H1 (cell line): Measurements from ENCODE around the gene TEDDM1. TPM values are rescaled to one million over a fixed set of nuclear protein-coding genes. Genes with fewer than 3 reads are reported as not detected.

ENCODE experiments used
- CTCF ChIA-PET: fragments of 300-600 bp; sonication (Branson Sonifier 250); formaldehyde crosslinking; loops from one replicate; lab custom pipeline; 2021; ENCODE audit not compliant: partially characterized antibody; lab: Charles Lee
- POLR2A ChIA-PET: fragments of 300-600 bp; sonication (Branson Sonifier 250); formaldehyde crosslinking; loops from one replicate; lab custom pipeline; 2021; ENCODE audit warnings: inconsistent platforms; ENCODE audit not compliant: partially characterized antibody; lab: Charles Lee
- DNase-seq, 2 experiments: peaks; one replicate each; pipeline versions ENCODE4 v3.0.0 to v3.0.0-alpha.2; 2010 to 2022; ENCODE audit warnings: low spot score in 2 of 2, low read depth in 1 of 2, mixed read lengths in 1 of 2
- FAIRE-seq: peaks from 2 replicates; lab custom pipeline; 2011; peaks lifted over from hg19 to GRCh38; lab: Jason Lieb, UNC
- H2AFZ ChIP-seq: 2 replicates; pipeline ENCODE4 v1.8.1; 2012; ENCODE audit warnings: low read length, inconsistent platforms
- H2AK5ac ChIP-seq: 2 replicates; pipeline ENCODE4 v1.6.1; 2013; ENCODE audit warnings: low read depth, low read length
- H2BK120ac ChIP-seq: replicated peaks from 2 replicates; pipeline ENCODE3; 2013; ENCODE audit warnings: low read depth, low read length, inconsistent platforms
- H2BK12ac ChIP-seq: 2 replicates; pipeline ENCODE4 v1.6.1; 2013; ENCODE audit warnings: low read depth, low read length
- H2BK15ac ChIP-seq: 2 replicates; pipeline ENCODE4 v1.6.1; 2013; ENCODE audit warnings: low read length
- H2BK20ac ChIP-seq: 2 replicates; pipeline ENCODE4 v1.6.1; 2013; ENCODE audit warnings: low read length
- H2BK5ac ChIP-seq: 2 replicates; pipeline ENCODE4 v1.6.1; 2013; ENCODE audit warnings: low read depth, low read length
- H3K14ac ChIP-seq: 2 replicates; pipeline ENCODE4 v1.6.1; 2013; ENCODE audit warnings: inconsistent platforms; ENCODE audit not compliant: insufficient read length
- H3K18ac ChIP-seq: 2 replicates; pipeline ENCODE4 v1.6.1; 2013; ENCODE audit warnings: low read length; ENCODE audit errors: extremely low read depth
- H3K23ac ChIP-seq: 2 replicates; pipeline ENCODE4 v1.6.1; 2013; ENCODE audit warnings: inconsistent platforms; ENCODE audit not compliant: insufficient read length
- H3K23me2 ChIP-seq: 2 replicates; pipeline ENCODE4 v1.6.1; 2013; ENCODE audit warnings: low read depth, low read length
- H3K27ac ChIP-seq: 2 replicates; pipeline ENCODE4 v1.6.1; 2011; ENCODE audit warnings: low read depth, low read length, inconsistent platforms
- H3K27me3 ChIP-seq, 4 experiments: replicated peaks in 1 of 4; 1 replicate in 1 of 4; 2 replicates in 3 of 4; pipeline versions ENCODE4 v1.6.1 to v1.8.1; 2011 to 2013; ENCODE audit warnings: low read length in 3 of 4, mild to moderate bottlenecking in 3 of 4, inconsistent platforms in 2 of 4, mixed read lengths in 2 of 4, moderate library complexity in 1 of 4; ENCODE audit not compliant: control insufficient read depth in 3 of 4, insufficient read depth in 3 of 4; ENCODE audit errors: extremely low read depth in 1 of 4
- H3K36me3 ChIP-seq, 4 experiments: 2 replicates each; pipeline versions ENCODE4 v1.6.1 to v1.8.1; 2011 to 2013; ENCODE audit warnings: mild to moderate bottlenecking in 4 of 4, low read length in 3 of 4, moderate library complexity in 2 of 4, control low read depth in 1 of 4, inconsistent platforms in 1 of 4; ENCODE audit not compliant: insufficient read depth in 4 of 4, control insufficient read depth in 2 of 4
- H3K4ac ChIP-seq: replicated peaks from 2 replicates; pipeline ENCODE3; 2013; ENCODE audit warnings: low read length, low read depth, mixed read lengths, inconsistent platforms; ENCODE audit not compliant: insufficient read length
- H3K4me1 ChIP-seq, 4 experiments: replicated peaks in 1 of 4; 1 replicate in 1 of 4; 2 replicates in 3 of 4; pipeline versions ENCODE4 v1.6.1 to v1.8.1; 2011 to 2013; ENCODE audit warnings: low read length in 3 of 4, inconsistent platforms in 2 of 4, mixed read lengths in 1 of 4; ENCODE audit not compliant: insufficient read depth in 4 of 4, control insufficient read depth in 3 of 4
- H3K4me2 ChIP-seq, 2 experiments: 2 replicates each; pipeline versions ENCODE4 v1.6.1 to v1.8.1; 2011 to 2013; ENCODE audit warnings: low read depth in 2 of 2, low read length in 2 of 2, control low read depth in 1 of 2, inconsistent platforms in 1 of 2, mild to moderate bottlenecking in 1 of 2; ENCODE audit not compliant: insufficient read depth in 1 of 2
- H3K4me3 ChIP-seq, 4 experiments: fragments of 200-600, 300-600 bp in 1 of 4; sonication (generic), shearing (Covaris generic), sonication (Bioruptor Twin) in 1 of 4; 2 replicates each; pipeline versions ENCODE4 v1.5.1 to v1.8.1; 2011 to 2016; ENCODE audit warnings: low read length in 4 of 4, low read depth in 3 of 4, control low read depth in 2 of 4, inconsistent platforms in 2 of 4, mild to moderate bottlenecking in 2 of 4, mixed read lengths in 1 of 4, moderate library complexity in 1 of 4; ENCODE audit not compliant: insufficient read depth in 2 of 4; ENCODE audit errors: extremely low read depth in 1 of 4
- H3K56ac ChIP-seq: replicated peaks from 2 replicates; pipeline ENCODE3; 2013; ENCODE audit warnings: low read depth, mild to moderate bottlenecking, mixed read lengths, low read length, inconsistent platforms; ENCODE audit not compliant: insufficient read length
- H3K79me1 ChIP-seq: 2 replicates; pipeline ENCODE4 v1.6.1; 2013; ENCODE audit warnings: low read depth, low read length, control low read depth
- H3K79me2 ChIP-seq, 2 experiments: 2 replicates each; pipeline versions ENCODE4 v1.6.1 to v1.8.1; 2012 to 2013; ENCODE audit warnings: low read length in 2 of 2, mild to moderate bottlenecking in 2 of 2, inconsistent platforms in 1 of 2; ENCODE audit not compliant: insufficient read depth in 2 of 2, control insufficient read depth in 1 of 2
- H3K9ac ChIP-seq, 4 experiments: replicated peaks in 1 of 4; 1 replicate in 1 of 4; 2 replicates in 3 of 4; pipeline versions ENCODE4 v1.6.1 to v1.8.1; 2011 to 2013; ENCODE audit warnings: low read depth in 3 of 4, low read length in 3 of 4, control low read depth in 2 of 4, mild to moderate bottlenecking in 2 of 4, moderate library complexity in 2 of 4, inconsistent platforms in 1 of 4; ENCODE audit errors: extremely low read depth in 1 of 4
- H3K9me3 ChIP-seq, 2 experiments: 2 replicates each; pipeline versions ENCODE4 v1.6.1 to v1.8.1; 2012 to 2013; ENCODE audit warnings: mild to moderate bottlenecking in 2 of 2, moderate library complexity in 2 of 2, control low read depth in 1 of 2, inconsistent platforms in 1 of 2, low read depth in 1 of 2, low read length in 1 of 2, mixed read lengths in 1 of 2; ENCODE audit not compliant: insufficient read depth in 2 of 2
- H4K20me1 ChIP-seq, 2 experiments: replicated peaks in 1 of 2; 2 replicates each; pipeline versions ENCODE3 to v1.8.1; 2011 to 2013; ENCODE audit warnings: inconsistent platforms in 2 of 2, low read length in 2 of 2, mild to moderate bottlenecking in 1 of 2; ENCODE audit not compliant: insufficient read depth in 2 of 2, control insufficient read depth in 1 of 2
- H4K5ac ChIP-seq: 2 replicates; pipeline ENCODE4 v1.6.1; 2013; ENCODE audit warnings: low read length, low read depth, mixed read lengths, inconsistent platforms; ENCODE audit not compliant: insufficient read length
- H4K8ac ChIP-seq: 2 replicates; pipeline ENCODE4 v1.8.0; 2013; ENCODE audit warnings: mild to moderate bottlenecking, moderate library complexity, low read length, inconsistent platforms; ENCODE audit not compliant: insufficient read depth; ENCODE audit errors: extremely low read depth
- H4K91ac ChIP-seq: replicated peaks from 2 replicates; pipeline ENCODE3; 2013; ENCODE audit warnings: low read length, mixed read lengths, inconsistent platforms; ENCODE audit not compliant: insufficient read length
- NANOG ChIP-seq: IDR thresholded peaks from 2 replicates; pipeline ENCODE4 v1.6.1; 2011; ENCODE audit warnings: low read length, low read depth, mild to moderate bottlenecking, inconsistent platforms; ENCODE audit not compliant: insufficient read depth, poor library complexity, severe bottlenecking
- POLR2AphosphoS5 ChIP-seq: IDR thresholded peaks from 2 replicates; pipeline ENCODE4 v1.6.1; 2011; ENCODE audit warnings: low read depth, low read length
- WGBS, 2 experiments: shearing (Covaris generic) in 1 of 2; methylation state at CpG; one replicate each; pipeline versions ENCODE4 v1.1.6 to v1.1.7; 2013 to 2015; ENCODE audit warnings: low lambda C conversion rate in 2 of 2, mixed read lengths in 2 of 2, inconsistent platforms in 1 of 2, low coverage in 1 of 2, missing lambda C conversion rate in 1 of 2; ENCODE audit not compliant: insufficient replicate concordance in 2 of 2, insufficient coverage in 1 of 2, insufficient read length in 1 of 2; ENCODE audit errors: extremely low coverage in 1 of 2, missing lambda C conversion rate in 1 of 2; 5-methylcytosine and 5-hydroxymethylcytosine counted together
- polyA plus RNA-seq, 7 experiments: library from polyadenylated mRNA; depleted of rRNA in 3 of 7; stranded (reverse) in 5 of 7; unstranded in 2 of 7; fragments of >200 nt in 5 of 7; fragments of 200-250 nt in 2 of 7; gene quantifications; 1 replicate in 5 of 7; 2 replicates in 1 of 7; 4 replicates in 1 of 7; pipeline versions ENCODE4 v1.2.1 to v1.2.3, GENCODE V29; 2011 to 2013; ENCODE audit warnings: missing spikeins in 2 of 7, mixed read lengths in 2 of 7
- total RNA-seq: library from RNA; stranded (reverse); fragmentation: NEBNext Ultra II Directional; extraction: Animal tissue kit (Norgen Biotek cat#: 25700); gene quantifications from 2 replicates; pipeline ENCODE4 v1.2.1, GENCODE V29; 2021

Gene TEDDM1
- total and polyA plus RNA-seq, 2 of the 8 experiments (the other 6 are each of a cell fraction or from before 2014, with no cell fraction given) = not detected

DNA sequence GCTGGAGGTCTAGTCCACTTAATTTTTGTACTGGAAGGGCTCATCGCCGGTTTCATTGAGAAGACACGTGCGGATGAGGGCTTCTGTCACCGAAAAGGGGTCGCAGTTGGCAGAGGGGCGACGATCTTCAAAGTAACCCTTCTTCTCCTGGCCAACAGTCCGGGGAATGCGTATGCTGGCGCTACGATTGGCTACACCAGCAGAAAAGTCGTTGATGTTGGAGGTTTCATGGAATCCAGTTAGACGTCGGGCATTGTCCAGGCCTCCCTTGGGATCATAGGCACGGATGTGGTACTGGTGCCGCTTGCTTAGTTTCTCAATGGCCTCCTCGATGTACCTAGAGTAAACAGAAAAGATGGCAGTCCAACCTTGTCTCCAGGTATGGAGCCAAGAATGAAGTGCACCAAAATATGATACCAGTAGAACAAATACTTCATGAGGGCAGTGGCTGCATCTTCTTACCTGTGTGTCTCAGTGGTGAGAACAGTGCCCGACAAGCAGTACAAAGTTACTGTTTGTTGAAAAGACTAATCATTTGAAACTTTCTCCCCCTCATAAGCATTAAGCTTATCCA, 16.0 kb downstream of the TEDDM1 start:
- Histone ChIP-seq H2AFZ (no peak overlapping the region), H3K4me3 (no peak overlapping the region), H3K18ac (no peak overlapping the region), H2BK120ac (no peak overlapping the region), H4K8ac (no peak overlapping the region), H4K20me1 (peaks cover 31 to 42% of the 10 kb centered on the region in 2 experiments), H3K79me1 (peaks cover 10% of the 10 kb centered on the region), H2BK5ac (no peak overlapping the region), H3K23me2 (peaks cover under 1% of the 10 kb centered on the region), H3K56ac (no peak overlapping the region), H3K4me2 (no peak overlapping the region), H2BK12ac (no peak overlapping the region), H3K23ac (no peak overlapping the region), H3K9me3 (no peaks in the 10 kb centered on the region), H2BK20ac (no peak overlapping the region), H3K4me1 (peaks cover 0 to 5% (median 3%) of the 10 kb centered on the region in 4 experiments; a peak in 2 of 7 replicates), H2BK15ac (no peak overlapping the region), H3K4ac (no peak overlapping the region), H3K14ac (no peak overlapping the region), H3K9ac (no peak overlapping the region), H3K79me2 (peaks cover 13 to 38% of the 10 kb centered on the region in 2 experiments), H3K27ac (no peak overlapping the region), H4K5ac (no peak overlapping the region), H3K27me3 (no peaks in the 10 kb centered on the region), H2AK5ac (no peak overlapping the region), H4K91ac (no peak overlapping the region), H3K36me3 (peaks cover 46 to 81% (median 66%) of the 10 kb centered on the region in 4 experiments)
- CTCF ChIA-PET = interaction anchor here (0.6 to 0.7 kb wide), 2 partner anchors 59 to 379 kb away, joined by 3 read pairs; no protein-coding TSS in a partner anchor
- FAIRE-seq = no peak
- 96% methylated on average over 19 of the region's 19 CpGs; no CpG with 5 or more reads in 1 of the 2 experiments for WGBS, 2 experiments
- POLR2A ChIA-PET = interaction anchor here (0.9 to 1.3 kb wide), 4 partner anchors 8 to 293 kb away, joined by 3 to 4 read pairs (median 3); no protein-coding TSS in a partner anchor
- DNase-seq = no peak
- TF ChIP-seq POLR2AphosphoS5 = 0 out of 2 replicates have a peak, but pooled peaks have one; percentile 65
- TF ChIP-seq NANOG = no peak
